SKM-1 treated with dmso at 0.1 percent for 144 hours (cell line): ENCODE data around the gene ULK3.

Experiments used
- DNase-seq: peaks from one replicate; lab custom pipeline; 2025; ENCODE audit not compliant: unreplicated experiment; lab: John Stamatoyannopoulos, UW

ULK3 gene

GRCh38 chr15:74841891-74842373 lies 1.0 kb downstream of the ULK3 start:
- no peak for DNase-seq

GRCh38 chr15:74840851-74841775 lies 1.8 kb downstream of the ULK3 start:
- no peak for DNase-seq

GRCh38 chr15:74839526-74840395 lies 3.2 kb downstream of the ULK3 start:
- DNase-seq: no peak

- no peak for DNase-seq
Measured at GRCh38 chr15:74838746-74839525, 4.0 kb downstream of the ULK3 start.

GRCh38 chr15:74838137-74838516 lies 4.8 kb downstream of the ULK3 start:
- DNase-seq: no peak

- no peak for DNase-seq
Measured at GRCh38 chr15:74837482-74838136, 5.3 kb downstream of the ULK3 start.

GRCh38 chr15:74836846-74837245 lies 6.1 kb downstream of the ULK3 start:
- no peak for DNase-seq

GRCh38 chr15:74835312-74835823 lies 7.6 kb downstream of the ULK3 start:
- DNase-seq: peak; percentile 26

GRCh38 chr15:74833376-74834107 lies 9.4 kb downstream of the ULK3 start:
- no peak for DNase-seq

GRCh38 chr15:74832826-74833225 lies 10.1 kb downstream of the ULK3 start:
- DNase-seq: no peak

- no peak for DNase-seq
Measured at GRCh38 chr15:74831813-74832495, 11.0 kb downstream of the ULK3 start.

- no peak for DNase-seq
Measured at GRCh38 chr15:74830868-74831267, 12.1 kb downstream of the ULK3 start.

GRCh38 chr15:74829991-74830390 lies 13.0 kb downstream of the ULK3 start:
- DNase-seq: no peak

GRCh38 chr15:74829486-74829885 lies 13.5 kb downstream of the ULK3 start:
- no peak for DNase-seq

- no peak for DNase-seq
Measured at GRCh38 chr15:74828835-74829234, 14.1 kb downstream of the ULK3 start.

GRCh38 chr15:74827614-74828013 lies 15.3 kb downstream of the ULK3 start:
- DNase-seq: no peak

GRCh38 chr15:74826921-74827320 lies 16.0 kb downstream of the ULK3 start:
- DNase-seq: no peak

- no peak for DNase-seq
Measured at GRCh38 chr15:74826364-74826819, 16.6 kb downstream of the ULK3 start, which contains the start of gene CPLX3. Gene CPLX3, plus strand, starts transcription at chr15:74826627. Its CDS starts 77 bp downstream, at chr15:74826704.

- no peak for DNase-seq
Measured at GRCh38 chr15:74825866-74826265, 17.1 kb downstream of the ULK3 start.
